ENCODE results near the gene PRTN3.
"Not testable (repeated sequence)": the region's sequence is repeated elsewhere in the genome, so short reads cannot be mapped to it uniquely, and the experiment has no call there.

Gene PRTN3

GRCh38 chr19:845707-846521, 5.1 kb downstream of the PRTN3 start:
- DNase-seq (ENCODE audit: extremely low read depth, insufficient read length): no peak
- TF ChIP-seq CTCF (IDR thresholded peaks at IDR 0.05; ENCODE audit: insufficient read depth, low read length, poor library complexity, severe bottlenecking): no peak
- H3K36me3 ChIP-seq (ENCODE audit: control insufficient read depth, insufficient read depth, low read length): no peaks in the 10 kb centered on the region
- peaks cover 1% of the 10 kb centered on the region for H3K27me3 ChIP-seq (replicated peaks; ENCODE audit: control insufficient read depth, insufficient read depth, low read length)
- H3K4me3 ChIP-seq (replicated peaks; ENCODE audit: low read depth, low read length): no peak overlapping the region

- H3K4me3 ChIP-seq (replicated peaks; ENCODE audit: low read depth, low read length): no peak overlapping the region
- no peaks in the 10 kb centered on the region for H3K36me3 ChIP-seq (ENCODE audit: control insufficient read depth, insufficient read depth, low read length)
- no peak for DNase-seq (ENCODE audit: extremely low read depth, insufficient read length)
- no peak for TF ChIP-seq CTCF (IDR thresholded peaks at IDR 0.05; ENCODE audit: insufficient read depth, low read length, poor library complexity, severe bottlenecking)
- peaks cover 1% of the 10 kb centered on the region for H3K27me3 ChIP-seq (replicated peaks; ENCODE audit: control insufficient read depth, insufficient read depth, low read length)
These were observed 7.7 kb downstream of the PRTN3 start for GRCh38 chr19:848386-848921.

GRCh38 chr19:849195-849594, 8.4 kb downstream of the PRTN3 start:
- H3K4me3 ChIP-seq (replicated peaks; ENCODE audit: low read depth, low read length); DNase-seq (ENCODE audit: extremely low read depth, insufficient read length); H3K27me3 ChIP-seq (replicated peaks; ENCODE audit: control insufficient read depth, insufficient read depth, low read length); H3K36me3 ChIP-seq (ENCODE audit: control insufficient read depth, insufficient read depth, low read length): not testable (repeated sequence)

- no peak for TF ChIP-seq CTCF (IDR thresholded peaks at IDR 0.05; ENCODE audit: insufficient read depth, low read length, poor library complexity, severe bottlenecking)
- Histone ChIP-seq H3K27me3 (replicated peaks; ENCODE audit: control insufficient read depth, insufficient read depth, low read length) (peaks cover 1% of the 10 kb centered on the region), H3K4me3 (replicated peaks; ENCODE audit: low read depth, low read length) (no peak overlapping the region), H3K36me3 (ENCODE audit: control insufficient read depth, insufficient read depth, low read length) (no peaks in the 10 kb centered on the region)
- DNase-seq (ENCODE audit: extremely low read depth, insufficient read length): no peak
These were observed 9.6 kb downstream of the PRTN3 start for GRCh38 chr19:850221-850978.

- TF ChIP-seq CTCF (IDR thresholded peaks at IDR 0.05; ENCODE audit: insufficient read depth, low read length, poor library complexity, severe bottlenecking): no peak
- H3K27me3 ChIP-seq (replicated peaks; ENCODE audit: control insufficient read depth, insufficient read depth, low read length): peaks cover 1% of the 10 kb centered on the region
- no peak overlapping the region for H3K4me3 ChIP-seq (replicated peaks; ENCODE audit: low read depth, low read length)
These were observed 10.2 kb downstream of the PRTN3 start for GRCh38 chr19:850979-851335.

More at GRCh38 chr19:850979-851335, 10.2 kb downstream of the PRTN3 start:
- no peaks in the 10 kb centered on the region for H3K36me3 ChIP-seq (ENCODE audit: control insufficient read depth, insufficient read depth, low read length)
- DNase-seq (ENCODE audit: extremely low read depth, insufficient read length): no peak

Data from GM06990 (cell line).